Right atrium auricular region (tissue), 2 donors: ENCODE measurements around the gene DPPA3. TPM values are rescaled to one million over a fixed set of nuclear protein-coding genes. Genes with fewer than 3 reads are reported as not detected.

Experiments
- DNase-seq: peaks from one replicate; pipeline ENCODE4 v3.0.0-alpha.2; 2019; ENCODE audit warnings: low spot score
- H3K27ac ChIP-seq, 2 donors: fragments of 200-600 bp; sonication (generic); 1 replicate in 1 of 2; 2 replicates in 1 of 2; pipeline ENCODE4 v1.5.1; 2016 to 2019
- H3K27me3 ChIP-seq, 2 donors: fragments of 200-600 bp; sonication (generic); one replicate each; pipeline versions ENCODE4 v1.5.1 to v1.6.0; 2017 to 2019
- H3K36me3 ChIP-seq: fragments of 200-600 bp; sonication (generic); one replicate; pipeline ENCODE4 v1.5.1; 2016
- H3K4me1 ChIP-seq, 2 donors: fragments of 200-600 bp; sonication (generic); one replicate each; pipeline versions ENCODE4 v1.5.1 to v1.6.0; 2017 to 2019
- H3K4me3 ChIP-seq, 2 donors: fragments of 200-600 bp; sonication (generic); 1 replicate in 1 of 2; 2 replicates in 1 of 2; pipeline ENCODE4 v1.5.1; 2017 to 2019; ENCODE audit warnings: mild to moderate bottlenecking in 1 of 2, moderate library complexity in 1 of 2
- H3K9me3 ChIP-seq, 2 donors: fragments of 200-600 bp; sonication (generic); one replicate each; pipeline ENCODE4 v1.5.1; 2019
- total RNA-seq, 2 donors: library from RNA; depleted of rRNA; stranded (reverse); fragments of >200 nt; gene quantifications; one replicate each; pipeline ENCODE4 v1.1.0, GENCODE V29; 2016
- TF ChIP-seq, protein P1 (sequence below), 2 donors: fragments of 200-600 bp; sonication (generic); IDR thresholded peaks; one replicate each; pipeline ENCODE4 v1.5.1; 2019; ENCODE audit warnings: antibody characterized with exemption in 2 of 2

The DPPA3 gene
- total RNA-seq, 2 donors from 2014 or later, result not detected

DNA sequence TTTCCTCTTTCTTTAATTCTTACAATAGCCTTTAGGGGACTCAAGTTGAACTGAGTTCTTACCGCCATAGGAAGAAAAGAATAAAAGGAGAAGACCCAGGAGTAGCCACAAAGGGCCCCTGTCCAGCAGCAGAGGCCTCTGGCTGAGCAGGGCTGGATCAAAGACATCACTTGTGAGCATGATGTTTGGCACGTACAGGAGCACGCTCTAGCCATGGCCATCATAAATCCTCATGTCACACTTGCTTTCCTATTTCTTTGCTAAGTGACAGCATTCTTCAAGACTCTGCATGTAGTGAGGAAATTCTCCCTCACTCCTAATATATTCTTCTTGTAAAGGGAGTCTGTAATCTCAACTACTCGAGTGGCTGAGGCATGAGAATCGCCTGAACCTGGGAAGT is 20.3 kb downstream of the DPPA3 start:
- Histone ChIP-seq H3K27me3 (no peaks in the 10 kb centered on the region), H3K4me1 (no peaks in the 10 kb centered on the region), H3K4me3 (no peak overlapping the region), H3K27ac (no peak overlapping the region), H3K9me3 (no peaks in the 10 kb centered on the region), H3K36me3 (no peaks in the 10 kb centered on the region)
- TF ChIP-seq, protein P1, sequence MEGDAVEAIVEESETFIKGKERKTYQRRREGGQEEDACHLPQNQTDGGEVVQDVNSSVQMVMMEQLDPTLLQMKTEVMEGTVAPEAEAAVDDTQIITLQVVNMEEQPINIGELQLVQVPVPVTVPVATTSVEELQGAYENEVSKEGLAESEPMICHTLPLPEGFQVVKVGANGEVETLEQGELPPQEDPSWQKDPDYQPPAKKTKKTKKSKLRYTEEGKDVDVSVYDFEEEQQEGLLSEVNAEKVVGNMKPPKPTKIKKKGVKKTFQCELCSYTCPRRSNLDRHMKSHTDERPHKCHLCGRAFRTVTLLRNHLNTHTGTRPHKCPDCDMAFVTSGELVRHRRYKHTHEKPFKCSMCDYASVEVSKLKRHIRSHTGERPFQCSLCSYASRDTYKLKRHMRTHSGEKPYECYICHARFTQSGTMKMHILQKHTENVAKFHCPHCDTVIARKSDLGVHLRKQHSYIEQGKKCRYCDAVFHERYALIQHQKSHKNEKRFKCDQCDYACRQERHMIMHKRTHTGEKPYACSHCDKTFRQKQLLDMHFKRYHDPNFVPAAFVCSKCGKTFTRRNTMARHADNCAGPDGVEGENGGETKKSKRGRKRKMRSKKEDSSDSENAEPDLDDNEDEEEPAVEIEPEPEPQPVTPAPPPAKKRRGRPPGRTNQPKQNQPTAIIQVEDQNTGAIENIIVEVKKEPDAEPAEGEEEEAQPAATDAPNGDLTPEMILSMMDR (IDR thresholded peaks at IDR 0.05), result no peak
- DNase-seq, result no peak

DNA sequence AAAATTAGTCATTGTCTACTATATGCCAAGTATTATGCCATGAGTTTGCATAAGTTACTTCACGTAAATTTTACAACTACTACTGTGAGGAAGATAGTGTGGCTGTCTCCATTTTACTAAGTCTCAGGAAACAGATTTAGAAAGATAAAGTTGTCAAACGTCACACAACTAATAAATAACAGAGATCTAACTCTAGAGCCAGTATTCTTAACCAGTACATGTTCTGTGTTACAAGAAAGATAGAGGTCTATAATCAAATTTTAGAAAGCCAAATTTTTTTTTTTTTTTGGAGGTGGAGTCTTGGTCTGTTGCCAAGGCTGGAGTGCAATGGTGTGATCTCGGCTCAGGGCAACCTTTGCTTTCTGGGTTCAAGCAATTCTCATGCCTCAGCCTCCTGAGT is 21.8 kb downstream of the DPPA3 start:
- Histone ChIP-seq H3K27me3 (no peaks in the 10 kb centered on the region), H3K27ac (no peak overlapping the region), H3K4me3 (no peak overlapping the region), H3K9me3 (no peaks in the 10 kb centered on the region), H3K36me3 (no peaks in the 10 kb centered on the region), H3K4me1 (no peaks in the 10 kb centered on the region)
- TF ChIP-seq, protein P1 (IDR thresholded peaks at IDR 0.05), result no peak
- no peak for DNase-seq

DNA sequence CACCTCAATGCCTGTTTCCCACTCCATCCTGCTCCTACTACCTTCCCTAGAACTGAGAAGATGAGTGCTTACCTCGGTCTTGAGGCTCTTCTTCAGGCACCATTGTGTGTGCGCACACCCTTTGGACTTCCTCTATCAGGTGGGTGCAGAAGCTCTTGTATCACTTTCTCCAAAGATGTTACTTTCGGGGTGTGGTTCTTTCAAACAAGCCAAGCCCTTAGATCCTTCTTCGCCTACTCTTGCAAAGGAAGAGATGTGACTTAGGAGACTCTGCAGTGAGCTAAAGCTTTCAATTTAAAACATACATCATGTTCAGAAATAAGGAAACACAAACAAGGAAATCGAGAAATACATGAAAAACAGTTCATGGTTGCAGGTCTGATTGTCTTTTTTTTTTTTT is 36.0 kb downstream of the DPPA3 start, which contains the start of gene CLEC4C:
TSS of gene CLEC4C (minus strand) at position 130 of the 400 bp plus-strand sequence. CDS start at position 103, 27 bp downstream.
- no peak within 1 kb of the TSS for H3K4me3 ChIP-seq

DNA sequence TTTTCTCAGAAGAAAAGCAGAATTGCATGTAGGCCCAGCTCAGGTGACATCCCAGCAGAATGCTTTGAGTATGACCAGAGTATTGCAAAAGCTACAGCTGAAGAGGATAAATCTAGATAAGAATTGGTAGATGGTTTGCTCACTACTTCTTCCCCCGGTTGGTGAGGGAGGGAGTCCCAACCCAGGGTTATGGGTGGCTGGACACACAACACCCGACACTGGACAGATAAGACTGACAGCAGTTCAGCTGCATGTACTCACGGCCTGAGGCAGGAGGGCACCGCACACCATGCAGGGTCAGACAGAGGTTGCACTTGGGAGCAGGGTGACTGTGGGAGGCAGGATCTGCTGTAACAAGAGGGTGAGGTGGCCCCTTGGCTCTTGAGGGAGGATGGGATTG is 37.6 kb downstream of the DPPA3 start:
- TF ChIP-seq, protein P1 (IDR thresholded peaks at IDR 0.05), result no peak
- Histone ChIP-seq H3K36me3 (no peaks in the 10 kb centered on the region), H3K4me3 (no peak overlapping the region), H3K4me1 (no peaks in the 10 kb centered on the region), H3K27ac (no peak overlapping the region), H3K27me3 (no peaks in the 10 kb centered on the region), H3K9me3 (peaks cover 0 to 6% of the 10 kb centered on the region in 2 donors)
- no peak for DNase-seq

More for the DNA sequence above, 36.0 kb downstream of the DPPA3 start, which contains the start of gene CLEC4C:
- Histone ChIP-seq H3K4me1 (no peaks in the 10 kb centered on the region), H3K36me3 (no peaks in the 10 kb centered on the region), H3K9me3 (peaks cover 0 to 9% of the 10 kb centered on the region in 2 donors), H3K27ac (no peak within 1 kb of the TSS), H3K27me3 (no peaks in the 10 kb centered on the region)
- no peak for DNase-seq
- TF ChIP-seq, protein P1 (IDR thresholded peaks at IDR 0.05), result no peak

DNA sequence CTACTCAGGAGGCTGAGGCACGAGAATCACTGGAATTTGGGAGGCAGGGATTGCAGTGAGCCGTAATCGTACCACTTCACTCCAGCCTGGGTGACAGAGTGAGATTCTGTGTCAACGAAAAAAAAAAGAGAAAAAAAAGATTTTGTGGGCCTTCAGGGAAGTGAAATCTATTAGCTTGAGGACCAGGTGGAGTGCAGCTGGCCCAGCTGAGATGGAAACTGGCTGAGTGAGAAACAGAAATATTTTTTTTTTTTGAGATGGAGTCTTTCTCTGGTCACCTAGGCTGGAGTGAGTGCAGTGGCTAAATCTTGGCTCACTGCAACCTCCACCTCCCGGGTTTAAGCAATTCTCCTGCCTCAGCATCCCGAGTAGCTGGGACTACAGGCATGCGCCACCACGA is 38.2 kb downstream of the DPPA3 start:
- no peak for DNase-seq
- Histone ChIP-seq H3K27me3 (no peaks in the 10 kb centered on the region), H3K4me3 (no peak overlapping the region), H3K9me3 (peaks cover 0 to 4% of the 10 kb centered on the region in 2 donors), H3K27ac (no peak overlapping the region), H3K36me3 (no peaks in the 10 kb centered on the region), H3K4me1 (no peaks in the 10 kb centered on the region)
- TF ChIP-seq, protein P1 (IDR thresholded peaks at IDR 0.05), result no peak

DNA sequence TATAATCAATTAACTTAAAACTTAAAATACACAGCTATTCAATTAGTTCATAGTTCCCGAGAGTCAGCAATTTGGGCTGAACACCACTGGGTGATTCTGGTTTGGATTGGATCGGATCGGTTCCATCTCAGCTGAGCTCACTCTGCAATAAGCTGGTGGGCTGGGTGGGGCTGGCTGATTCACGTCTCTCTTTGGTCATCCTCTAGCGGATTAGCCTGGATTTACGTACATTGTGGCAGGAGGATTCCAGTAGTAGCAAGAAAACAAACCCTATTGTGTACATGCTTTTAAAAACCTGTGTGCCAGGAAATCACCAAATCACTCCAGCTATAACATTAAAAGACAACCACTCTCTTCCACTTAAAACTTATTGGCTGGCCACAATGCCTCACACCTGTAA is 39.1 kb downstream of the DPPA3 start:
- TF ChIP-seq, protein P1 (IDR thresholded peaks at IDR 0.05), result no peak
- H3K9me3 ChIP-seq, result peaks cover 0 to 4% of the 10 kb centered on the region in 2 donors
- no peak overlapping the region for H3K4me3 ChIP-seq
- no peak for DNase-seq
- no peaks in the 10 kb centered on the region for H3K4me1 ChIP-seq
- no peak overlapping the region for H3K27ac ChIP-seq
- H3K36me3 ChIP-seq, result no peaks in the 10 kb centered on the region
- H3K27me3 ChIP-seq, result no peaks in the 10 kb centered on the region
